Gastrocnemius medialis (tissue), 4 donors: Measurements from ENCODE around the gene ACO1. TPM values are rescaled to one million over a fixed set of nuclear protein-coding genes. Genes with fewer than 3 reads are reported as not detected.
A peak's percentile ranks its signal among the peaks of the same experiment; 100 is the strongest.

Experiments used
- ATAC-seq, 2 donors: fragments of 150-250 bp; one replicate each; pipeline ENCODE4 v1.9.1; 2016
- DNase-seq, 2 donors: peaks; one replicate each; pipeline ENCODE4 v3.0.0-alpha.2; 2019
- H3K27ac ChIP-seq, 4 donors: fragments of 200-600 bp; sonication (generic); 1 replicate in 1 of 4; 2 replicates in 3 of 4; pipeline ENCODE4 v1.5.1; 2016 to 2018; ENCODE audit warnings: mild to moderate bottlenecking in 2 of 4, moderate library complexity in 1 of 4
- H3K27me3 ChIP-seq, 3 donors: fragments of 200-600 bp; sonication (generic) in 2 of 3; 1 replicate in 1 of 3; 2 replicates in 2 of 3; pipeline versions ENCODE4 v1.5.1 to v1.6.0; 2016 to 2019; ENCODE audit warnings: mild to moderate bottlenecking in 1 of 3, moderate library complexity in 1 of 3
- H3K36me3 ChIP-seq, 2 donors: fragments of 200-600 bp; sonication (generic) in 1 of 2; one replicate each; pipeline ENCODE4 v1.5.1; 2017 to 2018
- H3K4me1 ChIP-seq, 2 donors: fragments of 200-600 bp; sonication (generic) in 1 of 2; one replicate each; pipeline ENCODE4 v1.5.1; 2016 to 2017; ENCODE audit warnings: mild to moderate bottlenecking in 2 of 2
- H3K4me3 ChIP-seq, 4 donors: fragments of 200-600 bp; sonication (generic) in 3 of 4; 1 replicate in 1 of 4; 2 replicates in 3 of 4; pipeline ENCODE4 v1.5.1; 2016 to 2019; ENCODE audit warnings: mild to moderate bottlenecking in 2 of 4
- H3K9me3 ChIP-seq, 3 donors: fragments of 200-600 bp; sonication (generic) in 2 of 3; 1 replicate in 1 of 3; 2 replicates in 2 of 3; pipeline ENCODE4 v1.5.1; 2016 to 2019
- CTCF ChIP-seq, 5 experiments: fragments of 450-650 bp in 3 of 5; fragments of 200-600 bp in 2 of 5; sonication (generic) in 2 of 5; IDR thresholded peaks in 4 of 5; conservative IDR thresholded peaks in 1 of 5; 1 replicate in 4 of 5; 2 replicates in 1 of 5; pipeline ENCODE4 v1.5.1; 2016 to 2019; ENCODE audit warnings: antibody characterized with exemption in 5 of 5, mild to moderate bottlenecking in 3 of 5, moderate library complexity in 3 of 5
- POLR2A ChIP-seq, 2 donors: fragments of 450-650 bp; IDR thresholded peaks; one replicate each; pipeline ENCODE4 v1.6.1; 2017; ENCODE audit warnings: antibody characterized with exemption in 2 of 2, mild to moderate bottlenecking in 2 of 2, moderate library complexity in 2 of 2
- in situ Hi-C, 4 donors: fragments of 200-750 bp; cut with MboI; loops; one replicate each; pipeline versions ENCODE4 v1.15.0 to v1.8.0; 2017; ENCODE audit warnings: low sequenced_read_pairs in 4 of 4
- intact Hi-C: fragments of 100-400 bp; cut with DNase I; formaldehyde crosslinking; loops from one replicate; pipeline ENCODE4 v1.15.1; 2023; ENCODE audit warnings: low total_unique reads
- total RNA-seq, 4 donors: library from RNA; depleted of rRNA; stranded (reverse); fragments of >200 nt; gene quantifications; one replicate each; pipeline versions ENCODE4 v1.1.0 to v1.2.3, GENCODE V29; 2016

Gene ACO1
- total RNA-seq = 10 to 100 TPM; 28.3 to 35.0 (median 30.3) TPM

DNA sequence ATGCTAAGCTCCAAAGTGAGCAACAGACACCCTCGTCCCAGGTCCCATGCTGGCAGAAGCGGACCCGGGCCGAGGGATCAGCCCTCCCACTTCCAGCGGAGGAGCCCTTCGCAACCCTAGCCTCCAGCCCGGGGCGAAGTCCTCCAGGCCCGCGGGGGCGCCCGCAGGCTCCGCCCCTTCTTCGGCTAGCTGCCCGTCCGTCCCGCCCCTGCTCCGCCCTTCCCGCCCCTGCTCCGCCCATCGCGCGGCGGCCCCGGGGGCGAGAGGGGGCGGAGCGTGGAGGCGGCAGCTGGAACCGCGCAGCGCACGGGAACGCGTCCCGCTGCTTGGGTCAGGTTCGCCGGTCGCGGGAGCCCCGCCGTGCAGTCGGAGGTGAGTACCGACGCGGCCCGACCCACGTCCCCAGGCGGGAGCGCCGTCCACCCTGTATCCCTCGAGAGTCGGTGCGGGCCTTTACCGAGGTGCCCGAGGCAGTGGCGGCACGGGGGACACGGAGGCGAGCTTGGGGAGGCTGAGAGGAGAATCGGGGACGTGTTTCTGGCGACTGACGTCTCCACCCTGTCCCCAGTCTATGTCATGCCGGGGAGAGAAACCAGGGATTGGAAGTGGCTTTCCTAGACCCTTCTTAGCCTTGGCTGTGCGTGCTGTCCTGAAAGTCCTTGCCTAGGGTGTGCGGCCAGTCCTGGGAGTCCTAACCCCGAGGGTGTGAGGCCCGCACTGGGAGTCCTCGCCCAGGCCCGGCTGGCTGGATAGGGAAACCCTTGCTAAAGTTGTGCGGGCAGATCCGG is at the start of gene ACO1:
Gene ACO1 (plus strand): TSS at position 280 of the 788 bp plus-strand sequence. CDS start 20,864 bp downstream, outside the sequence.
- H3K27me3 ChIP-seq = no peaks in the 10 kb centered on the region
- intact Hi-C loops (loop anchor here (1.0 to 5.0 kb wide), 2 partner anchors 189 to 583 kb away; partner anchors contain the start of gene NDUFB6), in situ Hi-C loops (loop anchor here in 3 of 4 donors (5.0 to 25.0 kb wide), 5 partner anchors 48 to 778 kb away; partner anchors contain the start of gene B4GALT1 (in 1 of the 3))
- ATAC-seq (peak; percentile 89 to 93), DNase-seq (peak; percentile 80 to 86)
- peak within 1 kb of the TSS; percentile 88 to 96 (median 90) for H3K27ac ChIP-seq
- H3K9me3 ChIP-seq = no peaks in the 10 kb centered on the region
- H3K4me3 ChIP-seq = peak within 1 kb of the TSS; percentile 67 to 94 (median 80)
- TF ChIP-seq POLR2A (IDR thresholded peaks at IDR 0.05) = peak; percentile 81 to 86
- TF ChIP-seq CTCF (IDR thresholded peaks at IDR 0.05 in 4 of 5, conservative IDR thresholded peaks at IDR 0.05 in 1 of 5) = peak in 1 of 5 experiments; percentile 12
- H3K4me1 ChIP-seq = peaks cover 20 to 24% of the 10 kb centered on the region in 2 donors
- H3K36me3 ChIP-seq = no peaks in the 10 kb centered on the region

- TF ChIP-seq POLR2A (IDR thresholded peaks at IDR 0.05) = no peak
- no peak for TF ChIP-seq CTCF (IDR thresholded peaks at IDR 0.05 in 4 of 5, conservative IDR thresholded peaks at IDR 0.05 in 1 of 5)
- Histone ChIP-seq H3K4me1 (no peaks in the 10 kb centered on the region), H3K27me3 (no peaks in the 10 kb centered on the region), H3K9me3 (no peaks in the 10 kb centered on the region), H3K27ac (no peak overlapping the region), H3K4me3 (no peak overlapping the region), H3K36me3 (no peaks in the 10 kb centered on the region)
- ATAC-seq (no peak), DNase-seq (no peak)
- intact Hi-C loops = no loop called here
- in situ Hi-C loops = no loop called here
Observed at GRCh38 chr9:32334916-32335895, 49.2 kb upstream of the ACO1 start.

DNA sequence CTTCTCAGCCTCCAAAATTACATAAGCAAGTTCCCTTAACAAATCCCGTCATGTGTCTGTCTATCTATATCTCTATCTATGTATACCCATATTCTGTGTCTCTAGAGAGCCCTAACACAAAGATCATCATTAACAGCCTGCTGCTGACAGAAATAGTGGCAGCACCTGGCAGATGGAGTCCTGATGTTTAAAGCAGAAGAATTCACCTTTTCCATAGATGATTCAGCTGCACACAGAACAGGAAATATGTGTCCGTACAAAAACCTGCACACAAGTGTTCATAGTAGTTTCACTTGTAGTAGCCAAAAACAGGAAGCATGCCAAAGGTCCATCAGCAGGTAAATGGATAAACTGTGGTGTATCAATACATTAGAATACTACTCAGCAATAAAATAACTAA is 45.0 kb upstream of the ACO1 start:
- no peaks in the 10 kb centered on the region for H3K9me3 ChIP-seq
- no peaks in the 10 kb centered on the region for H3K4me1 ChIP-seq
- in situ Hi-C loops (no loop called here), intact Hi-C loops (no loop called here)
- ATAC-seq (no peak), DNase-seq (no peak)
- no peak overlapping the region for H3K4me3 ChIP-seq
- no peak overlapping the region for H3K27ac ChIP-seq
- H3K36me3 ChIP-seq = no peaks in the 10 kb centered on the region
- TF ChIP-seq POLR2A (IDR thresholded peaks at IDR 0.05) (no peak), CTCF (IDR thresholded peaks at IDR 0.05 in 4 of 5, conservative IDR thresholded peaks at IDR 0.05 in 1 of 5) (no peak)
- no peaks in the 10 kb centered on the region for H3K27me3 ChIP-seq

DNA sequence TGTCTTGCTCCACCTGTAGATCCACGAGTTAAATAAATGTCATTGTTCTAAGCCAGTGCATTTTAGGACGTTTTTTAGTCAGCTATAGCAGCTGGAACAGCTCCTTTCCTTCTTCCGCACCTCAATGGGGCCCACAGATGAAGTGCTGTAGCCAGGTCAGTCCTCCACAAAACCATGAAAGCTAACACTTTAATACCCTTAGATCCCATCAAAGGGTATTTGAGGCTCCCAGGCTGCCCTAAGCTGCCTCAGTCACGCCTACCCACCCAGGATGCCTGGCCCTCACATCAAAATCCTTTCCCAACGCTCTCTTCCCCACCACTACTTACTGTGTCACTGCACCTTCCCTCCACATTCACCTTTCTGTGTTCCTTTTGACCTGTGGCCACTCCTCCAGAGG is 44.1 kb upstream of the ACO1 start:
- ATAC-seq = no peak
- DNase-seq = no peak
- no peaks in the 10 kb centered on the region for H3K36me3 ChIP-seq
- H3K4me1 ChIP-seq = no peaks in the 10 kb centered on the region
- TF ChIP-seq CTCF (IDR thresholded peaks at IDR 0.05 in 4 of 5, conservative IDR thresholded peaks at IDR 0.05 in 1 of 5) = no peak
- no peak for TF ChIP-seq POLR2A (IDR thresholded peaks at IDR 0.05)
- H3K27ac ChIP-seq = no peak overlapping the region
- H3K9me3 ChIP-seq = no peaks in the 10 kb centered on the region
- in situ Hi-C loops (no loop called here), intact Hi-C loops (no loop called here)
- H3K27me3 ChIP-seq = no peaks in the 10 kb centered on the region
- no peak overlapping the region for H3K4me3 ChIP-seq
